Measurements from ENCODE around the gene TDRD1. TPM values are rescaled to one million over a fixed set of nuclear protein-coding genes. Genes with fewer than 3 reads are reported as not detected.
"Not testable (repeated sequence)": the region's sequence is repeated elsewhere in the genome, so short reads cannot be mapped to it uniquely, and the experiment has no call there.

The TDRD1 gene
- total RNA-seq, result 1 to 10 TPM in 1 of 2 donors, under 1 TPM in 1; 0.77 to 1.0 TPM
- long read RNA-seq, result 0 reads

GRCh38 chr10:114179148-114179547 is at the start of gene TDRD1:
Gene TDRD1, plus strand, starts transcription at chr10:114179353. Its CDS starts 8,479 bp downstream, at chr10:114187832.
- no peak for DNase-seq
- no peak for ATAC-seq

GRCh38 chr10:114131094-114131493 is 48.1 kb upstream of the TDRD1 start:
- ATAC-seq (no peak), DNase-seq (no peak)
- intact Hi-C loops (cut with DNase I), result no loop called here

More at GRCh38 chr10:114179148-114179547, at the start of gene TDRD1:
- intact Hi-C loops (cut with DNase I), result no loop called here

- DNase-seq (no peak), ATAC-seq (no peak)
- intact Hi-C loops (cut with DNase I), result no loop called here
These were observed 43.7 kb upstream of the TDRD1 start for GRCh38 chr10:114135476-114135875.

- intact Hi-C loops (cut with DNase I), result no loop called here
- DNase-seq (no peak), ATAC-seq (no peak)
These were observed 40.6 kb upstream of the TDRD1 start for GRCh38 chr10:114138581-114138980.

DNA sequence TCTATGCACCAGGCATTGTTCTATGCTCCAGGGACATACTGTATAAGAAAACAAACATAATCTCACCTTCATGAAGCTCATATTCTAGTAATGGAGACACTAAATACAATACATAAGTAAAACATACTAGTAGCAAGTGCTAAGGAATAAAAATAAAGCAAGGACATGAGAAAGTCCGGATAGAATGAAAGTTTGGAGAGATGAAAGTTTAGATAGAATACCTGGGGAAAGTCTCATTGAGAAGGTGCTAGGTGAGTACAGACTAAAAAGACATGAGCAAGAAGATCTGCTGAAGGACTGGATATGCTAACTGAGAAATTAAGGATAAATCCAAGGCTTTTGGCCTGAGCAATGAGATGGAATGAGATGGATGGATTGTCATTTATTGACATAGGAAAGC is 39.1 kb upstream of the TDRD1 start:
- intact Hi-C loops (cut with DNase I), result no loop called here
- DNase-seq (no peak), ATAC-seq (no peak)

DNA sequence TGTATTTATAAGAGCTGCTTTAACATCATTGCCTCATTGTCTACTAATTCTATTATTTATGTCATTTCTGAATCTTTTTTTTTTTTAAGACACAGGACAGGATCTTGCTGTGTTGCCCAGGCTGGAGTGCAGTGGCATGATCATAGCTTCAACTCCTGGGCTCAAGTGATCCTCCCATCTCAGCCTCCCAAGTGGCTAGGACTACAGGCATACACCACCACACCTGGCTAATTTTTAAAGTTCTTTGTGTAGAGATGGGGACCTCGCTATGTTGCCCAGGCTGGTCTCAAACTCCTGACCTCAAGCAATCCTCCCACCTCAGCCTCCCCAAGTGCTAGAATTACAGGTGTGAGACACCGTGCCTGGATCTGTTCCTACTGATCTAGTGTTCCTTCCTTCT is 38.3 kb upstream of the TDRD1 start:
- DNase-seq; intact Hi-C loops (cut with DNase I); ATAC-seq: not testable (repeated sequence)

GRCh38 chr10:114142018-114142417 is 37.1 kb upstream of the TDRD1 start:
- no peak for DNase-seq
- no peak for ATAC-seq
- intact Hi-C loops (cut with DNase I), result no loop called here

- no peak for DNase-seq
- intact Hi-C loops (cut with DNase I), result no loop called here
- no peak for ATAC-seq
These were observed 36.0 kb upstream of the TDRD1 start for GRCh38 chr10:114143160-114143559.

DNA sequence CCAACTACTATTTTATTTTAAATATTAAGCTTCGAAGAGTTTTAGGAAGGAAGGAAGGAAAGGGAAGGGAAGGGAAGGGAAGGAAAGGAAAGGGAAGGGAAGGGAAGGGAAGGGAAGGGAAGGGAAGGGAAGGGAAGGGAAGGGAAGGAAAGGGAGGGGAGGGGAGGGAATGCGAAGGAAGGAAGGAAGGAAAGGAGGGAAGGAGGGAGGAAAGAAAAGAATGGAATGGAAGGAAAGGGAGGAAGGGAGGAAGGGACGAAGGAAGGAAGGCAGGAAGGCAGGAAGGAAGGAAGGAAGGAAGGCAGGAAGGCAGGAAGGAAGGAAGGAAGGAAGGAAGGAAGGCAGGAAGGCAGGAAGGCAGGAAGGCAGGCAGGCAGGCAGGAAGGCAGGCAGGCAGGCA is 29.7 kb upstream of the TDRD1 start:
- ATAC-seq; intact Hi-C loops (cut with DNase I); DNase-seq: not testable (repeated sequence)

GRCh38 chr10:114151486-114151885 is 27.7 kb upstream of the TDRD1 start:
- ATAC-seq, result peak in 1 of 2 donors; percentile 82
- intact Hi-C loops (cut with DNase I), result no loop called here

GRCh38 chr10:114151892-114152291 is 27.3 kb upstream of the TDRD1 start:
- no peak for DNase-seq
- intact Hi-C loops (cut with DNase I), result no loop called here
- ATAC-seq, result no peak

More at GRCh38 chr10:114151486-114151885, 27.7 kb upstream of the TDRD1 start:
- DNase-seq, result no peak

DNA sequence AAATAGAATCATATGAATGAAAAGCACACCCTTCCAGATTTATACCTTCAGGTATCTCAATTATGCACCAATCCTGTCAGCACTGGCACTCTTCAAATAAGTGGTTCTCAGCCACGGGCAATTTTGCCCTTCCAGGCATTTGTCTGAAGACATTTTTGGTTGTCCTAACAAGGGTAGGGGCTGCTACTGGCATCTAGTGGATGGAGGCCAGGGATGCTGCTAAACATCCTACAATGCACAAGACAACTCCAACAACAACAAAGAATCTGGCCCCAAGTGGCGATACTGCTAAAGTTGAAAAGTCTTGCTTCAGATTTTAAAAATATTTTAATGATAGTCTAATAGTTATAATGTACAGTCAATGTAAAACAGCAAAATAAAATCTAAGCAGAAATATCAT is 21.2 kb upstream of the TDRD1 start:
- DNase-seq, result no peak
- intact Hi-C loops (cut with DNase I), result no loop called here
- ATAC-seq, result no peak

DNA sequence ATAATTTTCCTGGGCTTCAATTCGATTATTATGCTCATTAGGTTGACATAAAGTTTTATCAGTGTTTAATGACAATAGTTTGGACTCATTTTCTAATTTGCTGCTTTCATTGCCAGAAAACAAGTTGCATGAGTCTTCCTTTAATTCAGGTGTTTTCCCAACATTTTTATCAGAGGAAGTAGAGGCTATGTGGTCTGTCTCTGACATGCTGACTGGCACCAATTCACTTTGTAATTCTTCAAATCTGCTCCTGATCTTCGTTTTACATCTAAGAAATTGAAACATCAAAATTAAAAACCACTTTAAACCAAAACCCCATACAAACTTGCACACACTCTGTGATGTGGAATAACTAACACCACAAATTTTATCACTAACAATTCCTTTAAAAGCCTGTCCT is 16.1 kb upstream of the TDRD1 start:
- DNase-seq (no peak), ATAC-seq (no peak)
- intact Hi-C loops (cut with DNase I), result no loop called here

- ATAC-seq (peak in 1 of 2 donors; percentile 54), DNase-seq (no peak)
- intact Hi-C loops (cut with DNase I), result no loop called here
These were observed 13.1 kb upstream of the TDRD1 start for GRCh38 chr10:114166043-114166442.

DNA sequence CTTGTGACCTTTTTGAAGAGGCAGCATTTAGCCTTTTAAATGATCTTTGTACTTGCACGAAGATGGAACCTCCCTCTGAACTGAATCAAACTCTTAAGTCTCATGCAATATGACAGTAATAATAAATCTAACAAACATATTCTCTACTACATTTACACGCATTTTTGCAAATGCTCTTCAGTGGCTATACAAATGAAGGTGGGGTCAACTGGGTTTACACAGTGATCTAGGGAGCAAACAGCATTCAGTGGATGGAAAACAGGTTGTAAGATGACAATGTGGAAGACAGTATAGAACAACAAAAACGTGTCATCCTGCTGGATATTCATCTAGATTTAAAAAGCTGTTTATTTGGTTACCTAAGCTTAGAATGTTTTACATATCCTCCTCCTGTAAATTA is 12.7 kb upstream of the TDRD1 start:
- no peak for DNase-seq
- intact Hi-C loops (cut with DNase I), result no loop called here
- no peak for ATAC-seq

DNA sequence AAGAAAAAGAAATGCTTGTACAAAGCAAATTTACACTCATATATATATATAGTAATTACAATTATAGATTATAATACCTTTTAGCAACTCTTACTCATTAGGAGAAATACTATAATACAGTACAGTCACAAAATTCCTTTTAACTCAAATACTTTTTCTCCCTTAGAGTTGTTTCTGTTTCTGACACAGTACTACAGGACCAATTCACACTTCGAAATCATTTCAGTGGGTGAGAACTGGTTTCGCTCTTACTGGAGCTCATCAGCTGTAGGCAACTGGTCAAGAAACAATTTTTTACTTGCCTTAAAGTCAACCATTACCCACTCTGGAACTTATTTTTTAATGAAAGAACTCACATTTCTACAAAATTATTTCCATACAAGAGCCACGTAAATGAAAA is 11.2 kb upstream of the TDRD1 start:
- intact Hi-C loops (cut with DNase I), result no loop called here
- ATAC-seq, result no peak
- DNase-seq, result no peak

DNA sequence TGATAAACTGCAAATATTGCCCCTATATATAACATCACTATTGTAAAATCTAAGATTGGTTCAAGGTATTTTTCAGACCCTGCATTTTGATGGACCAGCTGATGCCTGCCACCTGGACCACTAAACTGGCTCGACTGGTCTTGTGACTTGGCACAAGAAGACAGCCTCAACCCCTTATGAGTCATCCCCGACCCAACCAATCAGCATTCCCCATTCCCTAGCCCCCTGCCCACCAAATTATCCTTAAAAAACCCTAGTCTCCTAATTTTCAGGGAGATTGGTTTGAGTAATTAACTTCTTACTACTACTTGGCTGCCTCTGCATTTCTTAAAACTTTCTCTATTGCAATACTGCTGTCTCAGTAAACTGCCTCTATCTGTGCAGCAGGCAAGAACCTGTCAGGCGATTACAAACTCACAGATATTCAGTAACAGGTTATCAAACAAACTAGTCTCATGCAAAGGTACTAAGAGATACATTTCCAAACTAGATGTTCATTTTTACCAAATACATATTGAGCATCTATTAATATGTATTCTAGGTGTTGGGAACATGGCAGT is 10.6 kb upstream of the TDRD1 start:
- ATAC-seq (no peak), DNase-seq (no peak)
- intact Hi-C loops (cut with DNase I), result no loop called here

DNA sequence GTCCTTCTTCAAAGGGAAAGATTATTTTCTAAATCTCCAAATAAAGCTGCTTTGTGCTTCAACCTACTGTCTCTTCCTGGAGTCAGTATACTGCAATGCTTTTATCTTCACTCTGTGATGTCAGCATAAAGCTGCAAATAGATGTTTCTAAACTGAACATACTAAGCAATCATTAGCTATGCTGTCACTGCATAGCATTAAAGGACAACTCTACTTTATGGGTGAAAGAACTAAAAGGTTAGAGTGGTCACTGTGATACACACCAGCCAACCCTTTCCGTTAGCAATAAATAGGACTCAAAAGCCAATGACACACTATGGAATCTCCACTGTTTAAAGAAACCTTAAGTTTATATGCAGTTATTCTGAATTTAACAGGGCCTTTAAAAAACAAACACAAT is 6.9 kb upstream of the TDRD1 start:
- DNase-seq (no peak), ATAC-seq (no peak)
- intact Hi-C loops (cut with DNase I), result no loop called here

- ATAC-seq (no peak), DNase-seq (no peak)
- intact Hi-C loops (cut with DNase I), result no loop called here
These were observed 6.2 kb upstream of the TDRD1 start for GRCh38 chr10:114172776-114173602.

DNA sequence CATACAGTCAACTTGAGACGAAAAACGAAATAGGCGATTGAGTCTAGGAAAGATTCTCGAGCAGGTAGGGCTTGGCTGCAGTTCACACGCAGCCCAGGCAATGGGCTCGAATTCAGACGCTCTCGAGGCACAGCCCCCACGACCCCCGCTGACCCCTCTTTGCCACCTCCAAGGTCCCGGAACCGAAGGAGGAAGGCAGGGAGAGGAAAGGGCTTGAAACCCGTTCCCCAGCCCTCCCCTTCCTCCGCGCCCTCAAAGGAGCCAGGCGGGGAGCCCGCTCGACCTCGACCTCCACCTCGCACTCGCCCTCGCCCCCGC is 5.6 kb upstream of the TDRD1 start:
- intact Hi-C loops (cut with DNase I), result no loop called here
- ATAC-seq, result no peak
- no peak for DNase-seq
